AG08396 (cell line): ENCODE results near the gene TSPAN10.
"Not testable (repeated sequence)": the region's sequence is repeated elsewhere in the genome, so short reads cannot be mapped to it uniquely, and the experiment has no call there.

Experiments used
- DNase-seq: peaks from one replicate; pipeline ENCODE4 v3.0.0; 2012; ENCODE audit warnings: low spot score, mixed read lengths

Gene TSPAN10

DNA sequence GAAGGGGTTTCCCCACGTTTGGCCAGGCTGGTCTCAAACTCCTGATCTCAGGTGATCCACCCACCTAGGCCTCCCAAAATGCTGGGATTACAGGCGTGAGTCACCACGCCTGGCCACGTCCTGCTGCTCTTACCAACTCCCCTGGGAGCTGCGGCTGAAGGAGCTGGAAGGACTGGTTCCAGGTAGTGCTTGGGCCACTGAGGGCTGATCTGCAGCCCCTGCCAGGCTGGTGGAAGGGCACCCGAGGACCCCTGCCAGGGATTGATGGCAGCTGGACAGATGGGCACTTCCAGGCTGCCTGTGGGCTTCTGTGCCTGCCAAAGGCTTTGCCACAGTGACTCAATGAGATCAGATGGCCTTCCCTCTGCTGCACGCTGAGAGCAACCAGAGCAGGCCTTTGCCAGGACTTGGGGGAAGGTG, 27.1 kb downstream of the TSPAN10 start:
- no peak for DNase-seq

DNA sequence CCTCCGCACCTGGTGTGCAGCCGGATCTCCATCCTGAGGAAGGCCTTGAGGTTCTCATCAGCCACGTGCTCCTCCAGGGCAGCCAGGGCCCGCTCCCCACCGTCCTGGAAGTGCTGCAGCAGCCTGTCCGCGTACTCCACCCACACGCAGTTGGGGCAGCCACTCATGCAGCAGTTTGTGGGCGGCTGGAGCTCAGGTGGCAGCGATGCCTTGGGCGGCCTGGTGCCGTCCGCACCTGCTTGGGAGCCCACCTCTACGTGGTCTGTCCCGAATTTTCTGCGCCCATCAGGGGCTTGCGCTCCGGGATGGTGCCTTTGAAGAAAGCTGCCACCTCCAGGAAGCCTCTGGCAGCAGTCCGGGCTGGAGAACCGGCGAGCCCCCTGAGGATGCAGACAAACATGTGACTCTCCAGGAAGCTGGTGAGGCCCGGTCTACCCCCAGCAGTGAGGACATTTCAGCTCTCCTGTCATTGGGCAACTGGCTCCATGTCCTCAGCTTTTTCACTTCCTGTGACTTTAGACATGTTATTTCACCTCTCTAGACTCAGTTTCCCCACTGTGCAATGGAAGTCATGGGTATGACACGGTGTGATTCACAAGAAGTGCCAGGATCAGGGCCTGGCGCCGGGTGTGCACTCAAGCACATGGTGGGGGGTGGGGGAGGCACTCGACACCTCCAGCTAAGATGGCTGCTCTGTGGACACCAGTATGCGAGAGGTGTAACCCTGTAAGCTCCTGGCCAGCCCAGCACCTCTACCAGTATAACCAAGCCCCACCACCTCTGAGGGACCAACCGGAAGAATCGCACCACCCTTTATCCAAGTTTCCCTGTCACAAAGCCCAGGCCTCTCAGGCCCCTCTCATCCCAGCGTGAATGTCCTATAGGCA, 28.5 kb downstream of the TSPAN10 start:
- DNase-seq, result no peak

- no peak for DNase-seq
Measured at GRCh38 chr17:81666092-81666341, 29.0 kb downstream of the TSPAN10 start.

GRCh38 chr17:81666342-81667191, 29.6 kb downstream of the TSPAN10 start, which contains the start of the genes CCDC137 and OXLD1:
Gene CCDC137 (plus strand): TSS chr17:81666737. CDS start chr17:81666767, 30 bp downstream.
Gene OXLD1 (minus strand): TSS chr17:81666605. CDS start chr17:81666577, 28 bp downstream.
- peak; percentile 99 for DNase-seq

DNA sequence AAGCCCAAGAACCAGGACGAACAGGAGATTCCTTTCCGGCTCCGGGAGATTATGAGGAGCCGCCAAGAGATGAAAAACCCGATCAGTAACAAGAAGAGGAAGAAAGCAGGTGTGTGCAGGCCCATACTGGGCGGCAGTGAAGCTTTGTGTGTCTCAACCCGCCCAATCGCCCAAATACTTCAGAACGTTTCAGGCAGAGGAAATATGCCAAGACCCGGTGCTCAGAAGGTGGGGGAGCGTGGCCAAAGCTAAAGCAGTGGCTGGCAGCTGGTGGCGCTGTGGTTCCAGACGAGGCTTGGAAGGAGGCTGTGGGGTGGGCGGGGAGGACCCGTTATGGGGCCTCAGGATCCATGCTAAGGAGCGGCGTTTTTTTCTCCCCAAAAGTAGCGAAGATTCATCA, 30.8 kb downstream of the TSPAN10 start:
- DNase-seq, result no peak

DNA sequence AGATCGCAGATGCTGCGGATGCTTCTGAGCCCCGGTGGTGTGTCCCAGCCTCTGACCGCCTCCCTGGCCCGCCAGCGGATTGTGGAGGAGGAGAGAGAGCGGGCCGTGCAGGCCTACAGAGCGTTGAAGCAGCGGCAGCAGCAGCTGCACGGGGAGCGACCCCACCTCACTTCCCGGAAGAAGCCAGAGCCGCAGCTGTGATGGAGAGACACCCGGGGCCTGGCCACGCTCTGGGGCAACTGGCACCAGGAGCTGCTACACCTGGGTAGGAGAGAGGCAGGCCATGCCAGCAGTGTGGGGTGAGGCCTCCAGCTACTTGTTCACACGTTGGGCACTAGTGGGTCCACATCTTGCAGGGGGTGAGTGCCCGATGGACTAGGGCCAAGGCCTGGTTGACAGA, 35.5 kb downstream of the TSPAN10 start:
- DNase-seq, result no peak

GRCh38 chr17:81672954-81673353, 36.0 kb downstream of the TSPAN10 start:
- no peak for DNase-seq

- no peak for DNase-seq
Measured at GRCh38 chr17:81673561-81674258, 36.7 kb downstream of the TSPAN10 start.

GRCh38 chr17:81675515-81676221, 38.7 kb downstream of the TSPAN10 start:
- not testable (repeated sequence) for DNase-seq

GRCh38 chr17:81676906-81677305, 39.9 kb downstream of the TSPAN10 start:
- DNase-seq, result no peak

GRCh38 chr17:81680150-81680549, 43.2 kb downstream of the TSPAN10 start:
- DNase-seq, result no peak

- DNase-seq, result no peak
Measured at GRCh38 chr17:81681672-81682071, 44.7 kb downstream of the TSPAN10 start.

DNA sequence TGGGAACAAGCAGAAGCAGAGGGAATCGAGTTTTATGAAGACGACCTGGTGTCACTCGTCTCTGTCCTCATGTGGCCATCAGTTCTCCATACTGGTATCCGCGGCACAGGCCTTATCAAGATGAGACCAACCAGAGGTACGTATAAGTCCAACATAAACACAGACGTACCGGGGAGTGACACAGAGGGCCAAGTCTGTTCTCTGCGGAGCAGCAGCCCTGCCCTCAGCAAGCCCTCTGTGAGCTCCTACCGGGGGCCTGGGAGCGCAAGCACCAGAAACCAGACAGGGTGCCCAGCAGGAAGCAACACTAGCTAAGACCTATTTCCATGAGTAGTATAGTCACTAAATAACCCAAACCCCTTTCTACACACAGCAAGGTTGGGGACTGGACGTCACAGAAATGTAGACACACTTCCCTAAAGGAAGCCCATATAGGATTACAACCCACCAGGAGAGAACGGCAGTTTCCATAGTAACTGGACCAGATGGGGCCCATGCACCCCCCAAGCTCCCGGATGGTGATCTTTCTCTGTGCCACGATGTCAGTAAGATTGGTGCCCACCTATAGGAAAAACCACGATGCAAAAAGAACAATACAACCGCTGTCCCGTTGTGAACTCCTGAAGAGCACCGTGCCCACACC, 45.7 kb downstream of the TSPAN10 start:
- DNase-seq, result no peak

DNA sequence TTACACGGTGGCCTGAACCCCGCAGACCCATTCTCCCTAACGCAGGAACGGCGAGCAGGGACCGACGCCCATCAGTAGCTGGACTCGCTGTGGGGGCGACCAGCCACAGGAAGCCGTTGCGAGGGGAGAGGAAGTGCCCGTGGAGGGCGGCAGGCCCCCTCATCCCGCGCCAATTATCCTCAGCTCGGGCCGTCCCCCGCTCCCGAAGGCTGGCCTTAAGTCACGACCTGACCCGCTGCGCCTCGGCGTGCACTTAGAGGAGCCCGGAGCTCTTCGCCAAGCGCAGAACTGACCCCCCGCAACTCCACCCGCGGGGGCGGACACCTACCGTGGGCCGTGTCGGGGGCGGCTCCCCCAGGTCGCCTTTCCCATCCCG, 46.2 kb downstream of the TSPAN10 start:
- no peak for DNase-seq

- DNase-seq, result peak; percentile 100
Measured at GRCh38 chr17:81683584-81684441, 46.8 kb downstream of the TSPAN10 start, which contains the start of the genes ARL16 and HGS. Gene ARL16 (minus strand): TSS chr17:81683797. CDS start chr17:81683753, 44 bp downstream. Gene HGS (plus strand): TSS chr17:81684011. CDS start chr17:81684067, 56 bp downstream.

GRCh38 chr17:81684442-81684911, 47.5 kb downstream of the TSPAN10 start:
- no peak for DNase-seq

DNA sequence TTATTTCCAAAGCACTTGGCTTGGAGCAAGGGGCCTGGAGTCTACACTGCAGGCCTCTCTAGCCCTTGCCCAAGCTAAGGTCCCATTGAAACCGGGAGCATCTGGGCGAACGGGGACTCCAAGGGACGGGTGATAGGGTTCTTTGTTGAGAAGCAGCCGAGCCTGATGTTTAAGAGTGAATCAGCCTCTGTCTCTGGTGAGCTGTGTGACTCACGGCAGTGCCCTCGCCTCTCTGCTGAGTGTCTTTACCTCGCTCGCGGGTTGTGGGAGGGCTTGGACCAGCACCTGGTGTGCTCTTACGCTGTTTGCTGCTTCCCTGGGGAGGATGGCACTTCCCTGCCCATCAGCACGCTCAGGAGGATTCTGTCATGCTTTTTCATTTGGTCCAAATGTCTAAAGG, 48.1 kb downstream of the TSPAN10 start:
- peak; percentile 83 for DNase-seq

DNA sequence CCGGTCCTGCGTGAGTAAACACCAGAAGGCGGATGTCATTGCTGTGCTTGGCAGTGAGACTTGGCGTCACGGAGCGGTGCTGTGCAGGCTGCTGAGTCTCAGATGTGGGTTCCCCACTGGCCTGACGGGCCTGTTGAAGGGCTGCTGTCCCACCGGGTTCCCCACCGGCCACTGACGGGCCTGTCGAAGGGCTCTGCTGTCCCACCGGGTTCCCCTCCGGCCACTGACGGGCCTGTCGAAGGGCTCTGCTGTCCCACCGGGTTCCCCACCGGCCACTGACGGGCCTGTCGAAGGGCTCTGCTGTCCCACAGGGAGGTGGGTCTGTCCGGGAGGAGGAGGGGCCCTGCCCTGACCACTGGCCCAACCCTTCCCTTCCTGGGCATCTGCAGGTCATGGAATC, 49.6 kb downstream of the TSPAN10 start:
- no peak for DNase-seq

DNA sequence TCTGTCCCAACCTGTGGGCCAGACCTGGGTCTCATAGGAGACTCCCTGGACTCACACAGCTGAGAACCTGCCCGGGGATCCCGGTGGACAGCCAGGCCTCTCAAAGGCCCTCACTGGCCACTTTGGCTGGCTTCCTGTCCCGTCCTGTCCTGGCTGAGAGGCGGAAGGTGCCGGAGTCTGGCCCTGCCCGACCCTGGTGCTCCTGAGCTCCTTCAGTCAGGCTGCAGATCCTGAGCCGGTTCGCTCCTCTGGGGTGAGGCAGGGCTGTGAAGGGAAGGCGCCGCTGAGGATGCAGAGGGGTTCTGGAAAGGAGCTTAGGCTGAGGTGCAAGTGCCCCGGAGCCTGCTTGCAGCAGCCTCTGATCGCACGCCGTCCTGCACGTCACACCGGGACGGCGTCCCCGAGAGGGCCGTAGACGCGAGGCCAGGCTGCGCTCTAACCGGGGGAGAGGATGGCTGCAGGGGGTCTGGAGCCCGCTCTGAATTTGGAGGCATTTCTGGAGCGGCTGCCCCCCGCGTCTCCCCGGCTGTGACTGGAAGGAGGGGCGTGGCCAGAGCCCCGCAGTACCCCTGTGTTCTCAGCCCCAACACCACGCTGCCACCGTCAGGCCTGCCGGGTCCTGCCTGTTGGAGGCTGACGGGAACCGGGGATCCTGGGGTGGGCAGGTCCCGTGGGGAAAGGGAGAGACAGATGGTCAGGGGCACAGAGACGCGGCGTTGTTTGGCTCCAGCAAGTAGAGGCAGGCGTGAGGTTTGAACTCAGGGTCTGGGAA, 51.0 kb downstream of the TSPAN10 start:
- DNase-seq, result no peak
